PFSK-1 (cell line): Measurements from ENCODE around the gene TMIGD3.

Experiments
- POLR2AphosphoS5 ChIP-seq: IDR thresholded peaks from 2 replicates; pipeline ENCODE4 v1.6.1; 2012; ENCODE audit warnings: low read depth, mild to moderate bottlenecking, control low read depth, low read length, moderate library complexity
- TF ChIP-seq, protein P1 (sequence below), 2 experiments: IDR thresholded peaks; 2 replicates each; pipeline versions ENCODE4 v1.6.1 to v1.8.0; 2011 to 2012; ENCODE audit warnings: low read depth in 2 of 2, low read length in 2 of 2, control low read depth in 1 of 2, inconsistent platforms in 1 of 2, mild to moderate bottlenecking in 1 of 2, moderate library complexity in 1 of 2; ENCODE audit not compliant: insufficient read depth in 1 of 2

DNA sequence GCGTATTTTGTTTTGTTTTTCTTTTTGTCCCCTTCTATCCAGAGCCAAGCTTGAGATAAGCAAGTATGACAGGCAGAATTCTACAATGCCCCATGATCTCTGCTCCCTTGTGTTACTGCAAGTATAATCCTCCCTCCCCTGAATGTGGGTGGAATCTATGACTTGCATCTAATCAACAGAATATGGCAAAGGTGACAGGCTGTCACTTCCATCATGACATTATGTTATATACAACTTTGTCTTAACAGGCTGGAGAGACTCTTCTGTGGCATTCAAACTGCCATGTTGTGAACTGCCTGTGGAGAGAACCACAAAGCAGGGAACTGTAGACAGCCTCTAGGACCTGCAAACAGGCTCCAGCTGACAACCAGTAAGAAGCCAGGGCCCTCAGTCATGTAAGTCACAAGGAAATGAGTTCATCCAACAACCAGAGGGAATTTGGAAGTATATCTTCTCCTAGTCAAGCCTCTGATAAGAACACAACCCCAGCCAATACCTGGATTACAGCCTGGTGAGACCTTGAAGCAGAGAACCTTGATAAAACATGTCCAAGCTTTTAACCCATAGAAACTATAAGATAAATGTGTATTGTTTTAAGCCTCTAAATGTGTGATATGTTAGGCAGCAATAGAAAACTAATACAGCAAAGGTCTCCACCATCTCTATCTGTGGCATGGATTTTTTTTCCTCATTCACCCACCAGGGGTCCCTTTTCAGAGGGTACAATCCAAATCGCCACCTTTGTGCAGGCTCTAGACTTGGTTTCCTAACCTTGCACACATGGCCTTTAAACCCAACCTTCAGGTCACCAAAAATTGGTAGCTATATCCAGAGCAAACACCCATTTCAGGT lies 35.3 kb downstream of the TMIGD3 start:
- no peak for TF ChIP-seq POLR2AphosphoS5
- TF ChIP-seq, protein P1, sequence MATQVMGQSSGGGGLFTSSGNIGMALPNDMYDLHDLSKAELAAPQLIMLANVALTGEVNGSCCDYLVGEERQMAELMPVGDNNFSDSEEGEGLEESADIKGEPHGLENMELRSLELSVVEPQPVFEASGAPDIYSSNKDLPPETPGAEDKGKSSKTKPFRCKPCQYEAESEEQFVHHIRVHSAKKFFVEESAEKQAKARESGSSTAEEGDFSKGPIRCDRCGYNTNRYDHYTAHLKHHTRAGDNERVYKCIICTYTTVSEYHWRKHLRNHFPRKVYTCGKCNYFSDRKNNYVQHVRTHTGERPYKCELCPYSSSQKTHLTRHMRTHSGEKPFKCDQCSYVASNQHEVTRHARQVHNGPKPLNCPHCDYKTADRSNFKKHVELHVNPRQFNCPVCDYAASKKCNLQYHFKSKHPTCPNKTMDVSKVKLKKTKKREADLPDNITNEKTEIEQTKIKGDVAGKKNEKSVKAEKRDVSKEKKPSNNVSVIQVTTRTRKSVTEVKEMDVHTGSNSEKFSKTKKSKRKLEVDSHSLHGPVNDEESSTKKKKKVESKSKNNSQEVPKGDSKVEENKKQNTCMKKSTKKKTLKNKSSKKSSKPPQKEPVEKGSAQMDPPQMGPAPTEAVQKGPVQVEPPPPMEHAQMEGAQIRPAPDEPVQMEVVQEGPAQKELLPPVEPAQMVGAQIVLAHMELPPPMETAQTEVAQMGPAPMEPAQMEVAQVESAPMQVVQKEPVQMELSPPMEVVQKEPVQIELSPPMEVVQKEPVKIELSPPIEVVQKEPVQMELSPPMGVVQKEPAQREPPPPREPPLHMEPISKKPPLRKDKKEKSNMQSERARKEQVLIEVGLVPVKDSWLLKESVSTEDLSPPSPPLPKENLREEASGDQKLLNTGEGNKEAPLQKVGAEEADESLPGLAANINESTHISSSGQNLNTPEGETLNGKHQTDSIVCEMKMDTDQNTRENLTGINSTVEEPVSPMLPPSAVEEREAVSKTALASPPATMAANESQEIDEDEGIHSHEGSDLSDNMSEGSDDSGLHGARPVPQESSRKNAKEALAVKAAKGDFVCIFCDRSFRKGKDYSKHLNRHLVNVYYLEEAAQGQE (IDR thresholded peaks at IDR 0.05; ENCODE audit: insufficient read depth in 1 of 2, low read depth in 2 of 2, low read length in 2 of 2): no peak
